ENCODE results near the gene MCIDAS. TPM values are rescaled to one million over a fixed set of nuclear protein-coding genes. Genes with fewer than 3 reads are reported as not detected.

Gene MCIDAS
- total RNA-seq, 1 experiment from 2014 or later, result 0.39 TPM

DNA sequence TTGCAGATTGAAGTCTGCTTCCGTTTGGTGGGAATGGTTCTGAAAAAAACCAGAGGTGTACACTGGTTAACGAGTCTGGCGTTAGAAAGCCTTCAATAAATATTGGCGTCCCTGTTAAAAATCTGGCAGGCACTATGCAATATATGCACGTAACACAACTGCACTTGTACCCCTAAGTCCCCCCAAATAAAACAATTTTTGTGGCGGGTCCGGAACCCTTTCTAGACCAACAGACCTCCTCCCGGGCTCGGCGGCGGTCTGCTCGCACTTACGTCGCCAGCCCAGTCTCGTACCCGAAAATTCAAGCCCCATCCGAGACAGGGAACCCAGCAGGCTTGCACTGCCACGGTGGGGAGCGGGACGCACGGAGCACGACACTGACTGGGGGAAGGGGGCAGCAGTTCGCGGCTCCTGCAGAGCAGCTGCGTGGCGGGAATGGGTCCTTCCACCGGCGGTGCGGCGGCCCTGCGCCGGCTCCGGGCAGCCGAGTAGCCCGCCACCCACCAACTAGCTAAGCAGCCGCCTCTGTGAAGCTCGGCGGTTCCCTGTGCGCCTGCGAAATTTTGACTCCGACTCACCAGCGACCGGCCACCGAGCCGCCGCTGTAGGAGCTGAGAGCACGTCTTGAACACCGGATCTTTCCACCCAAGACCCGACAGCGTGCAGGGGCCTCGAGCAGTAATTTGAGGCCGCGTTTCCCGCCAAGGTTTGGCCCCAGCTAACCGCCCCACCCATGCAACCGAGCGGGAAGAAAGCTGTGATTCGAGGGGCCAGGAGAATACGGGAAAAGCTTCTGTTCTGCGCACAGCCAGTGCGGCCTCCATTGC lies 3.9 kb downstream of the MCIDAS start:
- Mint-ChIP-seq H3K4me1 (peaks cover 28 to 34% of the 10 kb centered on the region in 2 experiments), H3K4me3 (peak overlapping the region; percentile 22 to 66), H3K9me3 (peaks cover 2 to 13% of the 10 kb centered on the region in 2 experiments; a peak in 4 of 5 replicates), H3K27ac (no peak overlapping the region), H3K27me3 (ENCODE audit: low read depth) (peaks cover 97% of the 10 kb centered on the region), H3K36me3 (ENCODE audit: insufficient read depth in 1 of 3, low read depth in 3 of 3) (no peaks in the 10 kb centered on the region; a peak in 2 of 7 replicates)
- H2BK5ac ChIP-seq (ENCODE audit: insufficient read length, low read length), result no peak overlapping the region
- WGBS (ENCODE audit: extremely low coverage, insufficient read length, low lambda C conversion rate), result no CpG with 5 or more reads among the region's 61 CpGs
- H2BK120ac ChIP-seq (ENCODE audit: low read depth, low read length, poor library complexity, severe bottlenecking), result no peak overlapping the region
- no peak overlapping the region for H3K23ac ChIP-seq (ENCODE audit: insufficient read length, low read depth, low read length)
- peak overlapping the region; percentile 34 for H3K4me2 ChIP-seq (ENCODE audit: insufficient read depth, insufficient read length, low read length)
- no peak overlapping the region for H2BK15ac ChIP-seq (ENCODE audit: low read depth, low read length)
- H3K9ac ChIP-seq (ENCODE audit: extremely low read depth, insufficient read length, low read length), result no peak overlapping the region
- H3K79me2 ChIP-seq (ENCODE audit: insufficient read depth, low read length), result no peaks in the 10 kb centered on the region
- DNase-seq, result peak; percentile 56
- no peak overlapping the region for H3K4ac ChIP-seq (ENCODE audit: low read depth, low read length)
- H4K20me1 ChIP-seq (ENCODE audit: control insufficient read depth, insufficient read depth, insufficient read length), result no peaks in the 10 kb centered on the region
- no peak overlapping the region for H3T11ph ChIP-seq (ENCODE audit: low read length)
- no peak overlapping the region for H2BK20ac ChIP-seq (ENCODE audit: low read depth, low read length, poor library complexity, severe bottlenecking)
- H3K56ac ChIP-seq (ENCODE audit: insufficient read length, low read depth, low read length), result no peak overlapping the region
- H4K5ac ChIP-seq (ENCODE audit: insufficient read length, low read depth, low read length), result no peak overlapping the region
- peaks cover 73% of the 10 kb centered on the region for H3K27me3 ChIP-seq (ENCODE audit: insufficient read depth, low read length)
- peaks cover 8% of the 10 kb centered on the region for H3K23me2 ChIP-seq (ENCODE audit: insufficient read length, low read depth, low read length, poor library complexity, severe bottlenecking)
- no peak overlapping the region for H3K18ac ChIP-seq (ENCODE audit: insufficient read length, low read depth, low read length)
- TF ChIP-seq, protein P1, sequence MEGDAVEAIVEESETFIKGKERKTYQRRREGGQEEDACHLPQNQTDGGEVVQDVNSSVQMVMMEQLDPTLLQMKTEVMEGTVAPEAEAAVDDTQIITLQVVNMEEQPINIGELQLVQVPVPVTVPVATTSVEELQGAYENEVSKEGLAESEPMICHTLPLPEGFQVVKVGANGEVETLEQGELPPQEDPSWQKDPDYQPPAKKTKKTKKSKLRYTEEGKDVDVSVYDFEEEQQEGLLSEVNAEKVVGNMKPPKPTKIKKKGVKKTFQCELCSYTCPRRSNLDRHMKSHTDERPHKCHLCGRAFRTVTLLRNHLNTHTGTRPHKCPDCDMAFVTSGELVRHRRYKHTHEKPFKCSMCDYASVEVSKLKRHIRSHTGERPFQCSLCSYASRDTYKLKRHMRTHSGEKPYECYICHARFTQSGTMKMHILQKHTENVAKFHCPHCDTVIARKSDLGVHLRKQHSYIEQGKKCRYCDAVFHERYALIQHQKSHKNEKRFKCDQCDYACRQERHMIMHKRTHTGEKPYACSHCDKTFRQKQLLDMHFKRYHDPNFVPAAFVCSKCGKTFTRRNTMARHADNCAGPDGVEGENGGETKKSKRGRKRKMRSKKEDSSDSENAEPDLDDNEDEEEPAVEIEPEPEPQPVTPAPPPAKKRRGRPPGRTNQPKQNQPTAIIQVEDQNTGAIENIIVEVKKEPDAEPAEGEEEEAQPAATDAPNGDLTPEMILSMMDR (conservative IDR thresholded peaks at IDR 0.05), result no peak
- no peak overlapping the region for H3K27ac ChIP-seq (ENCODE audit: insufficient read length, low read depth, low read length)
- H3K4me1 ChIP-seq (ENCODE audit: insufficient read depth, low read length), result no peaks in the 10 kb centered on the region
- H2AK5ac ChIP-seq (ENCODE audit: insufficient read length, low read length), result no peak overlapping the region
- H2BK12ac ChIP-seq (ENCODE audit: insufficient read length, low read depth, low read length), result no peak overlapping the region
- no peak overlapping the region for H3K14ac ChIP-seq (ENCODE audit: insufficient read depth, low read length)
- no peak overlapping the region for H2AFZ ChIP-seq (ENCODE audit: low read length)
- no peaks in the 10 kb centered on the region for H3K79me1 ChIP-seq (ENCODE audit: insufficient read depth, low read depth, low read length, poor library complexity, severe bottlenecking)
- no peak overlapping the region for H4K91ac ChIP-seq (ENCODE audit: insufficient read length, low read depth, low read length)
- H3K9me3 ChIP-seq (ENCODE audit: control insufficient read depth, low read depth, low read length), result no peaks in the 10 kb centered on the region
- H4K8ac ChIP-seq (replicated peaks; ENCODE audit: insufficient read length, low read depth, low read length), result no peak overlapping the region
